A549 (cell line): ENCODE measurements around the gene ZNF692. TPM values are rescaled to one million over a fixed set of nuclear protein-coding genes. Genes with fewer than 3 reads are reported as not detected.

ENCODE experiments used
- ATAC-seq, 2 experiments: fragments of 200-7000 bp in 1 of 2; fragments of >200 bp in 1 of 2; cut with Nextera tagmentation in 1 of 2; cut with Tn5 transposase in 1 of 2; 3 replicates each; pipeline versions ENCODE4 v1.8.0 to v1.9.1; 2018 to 2020; ENCODE audit warnings: mild to moderate bottlenecking in 1 of 2, moderate library complexity in 1 of 2
- CTCF ChIA-PET: fragments of 300-600 bp; sonication (Branson Sonifier 250); formaldehyde crosslinking; extraction: SDS; loops from one replicate; lab custom pipeline; 2021; ENCODE audit warnings: antibody characterized with exemption, inconsistent platforms; lab: Yijun Ruan, JAX
- POLR2A ChIA-PET: fragments of 350-600 bp; formaldehyde crosslinking; extraction: SDS; loops from one replicate; lab custom pipeline; 2021; ENCODE audit warnings: antibody characterized with exemption, inconsistent platforms; lab: Yijun Ruan, JAX
- DNase-seq, 2 experiments: peaks; one replicate each; pipeline versions ENCODE4 v3.0.0 to v3.0.0-alpha.2; 2011 to 2016; ENCODE audit warnings: low read depth in 1 of 2, low spot score in 1 of 2
- FAIRE-seq: peaks from 2 replicates; lab custom pipeline; 2011; peaks lifted over from hg19 to GRCh38; lab: Jason Lieb, UNC
- H3K27ac ChIP-seq, 2 experiments: fragments of >200 bp; sonication (Bioruptor Twin); formaldehyde crosslinking; 3 replicates each; pipeline ENCODE4 v1.5.1; 2016 to 2017
- H3K4me1 ChIP-seq: fragments of >200 bp; sonication (Bioruptor Twin); formaldehyde crosslinking; 3 replicates; pipeline ENCODE4 v1.6.1; 2016
- H3K4me2 ChIP-seq: fragments of >200 bp; sonication (Bioruptor Twin); formaldehyde crosslinking; 3 replicates; pipeline ENCODE4 v1.6.1; 2016
- H3K4me3 ChIP-seq: fragments of >200 bp; sonication (Bioruptor Twin); formaldehyde crosslinking; 3 replicates; pipeline ENCODE4 v1.5.1; 2016
- H3K9me3 ChIP-seq: fragments of >200 bp; sonication (Bioruptor Twin); formaldehyde crosslinking; 3 replicates; pipeline ENCODE4 v1.6.1; 2016
- ATOH8 ChIP-seq: fragments of 250-450 bp; sonication (Bioruptor Pico); IDR thresholded peaks from 2 replicates; pipeline ENCODE4 v1.5.0; 2020; ENCODE audit warnings: low read depth, mild to moderate bottlenecking, moderate library complexity
- CEBPB ChIP-seq, 2 experiments: fragments of >200 bp in 1 of 2; sonication (Bioruptor Twin) in 1 of 2; formaldehyde crosslinking in 1 of 2; IDR thresholded peaks; 2 replicates each; pipeline ENCODE4 v1.6.1; 2012 to 2016
- CTCF ChIP-seq: fragments of >200 bp; sonication (Bioruptor Twin); formaldehyde crosslinking; IDR thresholded peaks from 3 replicates; pipeline ENCODE4 v1.5.1; 2016
- EHF ChIP-seq: fragments of 250-450 bp; sonication (Bioruptor Pico); IDR thresholded peaks from 2 replicates; pipeline ENCODE4 v1.5.0; 2020; ENCODE audit warnings: mild to moderate bottlenecking
- EHMT2 ChIP-seq: fragments of 200-600 bp; sonication (generic); IDR thresholded peaks from 2 replicates; pipeline ENCODE4 v1.6.1; 2016; ENCODE audit warnings: antibody characterized with exemption, low read depth, mild to moderate bottlenecking, moderate library complexity
- ESRRA ChIP-seq: fragments of 150-350 bp; IDR thresholded peaks from 2 replicates; pipeline ENCODE4 v1.6.1; 2014; ENCODE audit warnings: mild to moderate bottlenecking, low read length, borderline replicate concordance
- FOSB ChIP-seq: fragments of 250-450 bp; sonication (Bioruptor Pico); IDR thresholded peaks from 2 replicates; pipeline ENCODE4 v1.5.0; 2020; ENCODE audit warnings: mild to moderate bottlenecking, moderate library complexity
- FOXS1 ChIP-seq: fragments of 250-450 bp; sonication (Bioruptor Pico); IDR thresholded peaks from 2 replicates; pipeline ENCODE4 v1.5.0; 2020; ENCODE audit warnings: mild to moderate bottlenecking, moderate library complexity
- HEYL ChIP-seq: fragments of 250-450 bp; sonication (Bioruptor Pico); IDR thresholded peaks from 2 replicates; pipeline ENCODE4 v1.8.0; 2021; ENCODE audit warnings: mild to moderate bottlenecking, moderate library complexity
- HOXA7 ChIP-seq: fragments of 250-450 bp; sonication (Bioruptor Pico); IDR thresholded peaks from 2 replicates; pipeline ENCODE4 v1.5.0; 2020; ENCODE audit warnings: mild to moderate bottlenecking, moderate library complexity
- HOXB13 ChIP-seq: fragments of 250-450 bp; sonication (Bioruptor Pico); IDR thresholded peaks from 2 replicates; pipeline ENCODE4 v1.5.0; 2020; ENCODE audit warnings: low read depth, mild to moderate bottlenecking, moderate library complexity
- JUN ChIP-seq, 2 experiments: fragments of >200 bp; sonication (Bioruptor Twin); formaldehyde crosslinking; IDR thresholded peaks; 2 replicates in 1 of 2; 3 replicates in 1 of 2; pipeline ENCODE4 v1.6.1; 2016 to 2017
- KDM1A ChIP-seq: fragments of 200-600 bp; sonication (generic); IDR thresholded peaks from 2 replicates; pipeline ENCODE4 v1.6.1; 2016; ENCODE audit warnings: low read depth, mild to moderate bottlenecking
- KDM5A ChIP-seq: fragments of 200-600 bp; sonication (generic); IDR thresholded peaks from 2 replicates; pipeline ENCODE4 v1.6.1; 2016; ENCODE audit warnings: antibody characterized with exemption, mild to moderate bottlenecking
- MAFK ChIP-seq: fragments of 450-650 bp; IDR thresholded peaks from 2 replicates; pipeline ENCODE4 v1.6.1; 2014; ENCODE audit not compliant: partially characterized antibody
- MAZ ChIP-seq: fragments of 150-350 bp; IDR thresholded peaks from 2 replicates; pipeline ENCODE4 v1.6.1; 2014; ENCODE audit warnings: antibody characterized with exemption, low read depth, low read length, borderline replicate concordance
- MYC ChIP-seq: IDR thresholded peaks from 2 replicates; pipeline ENCODE4 v1.6.1; 2012; ENCODE audit warnings: mild to moderate bottlenecking, inconsistent platforms, low read length, improper control_type of control experiment, borderline replicate concordance
- NFE2L2 ChIP-seq: fragments of 150-350 bp; conservative IDR thresholded peaks from 2 replicates; pipeline ENCODE4 v1.6.1; 2014; ENCODE audit warnings: low read length
- PBX3 ChIP-seq: IDR thresholded peaks from 2 replicates; pipeline ENCODE4 v1.6.1; 2012
- PHF8 ChIP-seq: fragments of 200-600 bp; sonication (generic); IDR thresholded peaks from 2 replicates; pipeline ENCODE4 v1.6.1; 2016; ENCODE audit warnings: low read depth, mild to moderate bottlenecking, antibody characterized with exemption, moderate library complexity, borderline replicate concordance
- RAD21 ChIP-seq, 2 experiments: fragments of >200 bp in 1 of 2; sonication (Bioruptor Twin) in 1 of 2; formaldehyde crosslinking in 1 of 2; IDR thresholded peaks in 1 of 2; conservative IDR thresholded peaks in 1 of 2; 2 replicates in 1 of 2; 3 replicates in 1 of 2; pipeline ENCODE4 v1.6.1; 2012 to 2018; ENCODE audit warnings: inconsistent platforms in 1 of 2
- RCOR1 ChIP-seq: fragments of 150-350 bp; IDR thresholded peaks from 2 replicates; pipeline ENCODE4 v1.6.1; 2014; ENCODE audit warnings: antibody characterized with exemption, low read length, low read depth
- RFX5 ChIP-seq: fragments of 450-650 bp; IDR thresholded peaks from 2 replicates; pipeline ENCODE4 v1.7.1; 2014; ENCODE audit warnings: antibody characterized with exemption, mild to moderate bottlenecking, moderate library complexity
- TFCP2L1 ChIP-seq: fragments of 250-450 bp; sonication (Bioruptor Pico); IDR thresholded peaks from 2 replicates; pipeline ENCODE4 v1.5.0; 2021; ENCODE audit warnings: mild to moderate bottlenecking
- ZNF302 ChIP-seq: fragments of 250-450 bp; sonication (Bioruptor Pico); IDR thresholded peaks from 2 replicates; pipeline ENCODE4 v1.9.0; 2021; ENCODE audit warnings: inconsistent platforms, mild to moderate bottlenecking, moderate library complexity
- ZSCAN20 ChIP-seq: fragments of 250-450 bp; sonication (Bioruptor Pico); IDR thresholded peaks from 2 replicates; pipeline ENCODE4 v1.8.0; 2022; ENCODE audit warnings: mild to moderate bottlenecking, moderate library complexity
- WGBS: methylation state at CpG from one replicate; pipeline ENCODE4 v1.1.6; 2017; ENCODE audit errors: missing lambda C conversion rate; 5-methylcytosine and 5-hydroxymethylcytosine counted together
- polyA plus RNA-seq, 4 experiments: library from polyadenylated mRNA; depleted of rRNA in 3 of 4; stranded (reverse); fragments of >200 nt; fragmentation: RNase III in 1 of 4; extraction: RNeasy Plus Mini Kit Qiagen cat#74134 plus additional on column Dnase treatment in 1 of 4; gene quantifications; 2 replicates in 3 of 4; 3 replicates in 1 of 4; pipeline ENCODE4 v1.2.3, GENCODE V29; 2011 to 2017
- TF ChIP-seq, protein P1 (sequence below): fragments of >200 bp; sonication (Bioruptor Twin); formaldehyde crosslinking; IDR thresholded peaks from 3 replicates; pipeline ENCODE4 v1.6.1; 2016
- TF ChIP-seq, protein P2 (sequence below): fragments of >200 bp; sonication (Bioruptor Twin); formaldehyde crosslinking; IDR thresholded peaks from 2 replicates; pipeline ENCODE4 v1.6.1; 2016

Gene ZNF692
- polyA plus RNA-seq, 2 of the 4 experiments (the other 2 are of a cell fraction), result 19.8 to 46.8 TPM

- H3K4me3 ChIP-seq, result peak overlapping the region; percentile 53
- DNase-seq (no peak), FAIRE-seq (no peak), ATAC-seq (peak in 1 of 2 experiments; percentile 12; a peak in 2 of 6 replicates)
- peak overlapping the region; percentile 81 for H3K4me2 ChIP-seq
- no peaks in the 10 kb centered on the region for H3K9me3 ChIP-seq
- TF ChIP-seq ZSCAN20 (CRISPR knock-in tag), result no peak
- no peak for TF ChIP-seq RFX5
- 0 out of 2 replicates have a peak, but pooled peaks have one; percentile 35 for TF ChIP-seq EHF (CRISPR knock-in tag)
- no peak for TF ChIP-seq PBX3
- 0 out of 2 replicates have a peak, but pooled peaks have one; percentile 29 for TF ChIP-seq EHMT2
- TF ChIP-seq MYC, result no peak
- no peak for TF ChIP-seq CEBPB (IDR thresholded peaks at IDR 0.05)
- TF ChIP-seq NFE2L2, result no peak
- TF ChIP-seq HOXA7 (CRISPR knock-in tag), result no peak
- TF ChIP-seq ESRRA, result no peak
- TF ChIP-seq ATOH8 (CRISPR knock-in tag), result no peak
- TF ChIP-seq JUN (IDR thresholded peaks at IDR 0.05), result no peak
- TF ChIP-seq, protein P1, sequence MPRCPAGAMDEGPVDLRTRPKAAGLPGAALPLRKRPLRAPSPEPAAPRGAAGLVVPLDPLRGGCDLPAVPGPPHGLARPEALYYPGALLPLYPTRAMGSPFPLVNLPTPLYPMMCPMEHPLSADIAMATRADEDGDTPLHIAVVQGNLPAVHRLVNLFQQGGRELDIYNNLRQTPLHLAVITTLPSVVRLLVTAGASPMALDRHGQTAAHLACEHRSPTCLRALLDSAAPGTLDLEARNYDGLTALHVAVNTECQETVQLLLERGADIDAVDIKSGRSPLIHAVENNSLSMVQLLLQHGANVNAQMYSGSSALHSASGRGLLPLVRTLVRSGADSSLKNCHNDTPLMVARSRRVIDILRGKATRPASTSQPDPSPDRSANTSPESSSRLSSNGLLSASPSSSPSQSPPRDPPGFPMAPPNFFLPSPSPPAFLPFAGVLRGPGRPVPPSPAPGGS, result no peak
- 0 out of 2 replicates have a peak, but pooled peaks have one; percentile 26 for TF ChIP-seq HOXB13 (CRISPR knock-in tag)
- TF ChIP-seq RAD21 (conservative IDR thresholded peaks at IDR 0.05 in 1 of 2, IDR thresholded peaks at IDR 0.05 in 1 of 2), result no peak
- peak; percentile 36; the same call in 1 of the 2 replicates for TF ChIP-seq FOSB (CRISPR knock-in tag)
- no peak for TF ChIP-seq ZNF302 (CRISPR knock-in tag)
- TF ChIP-seq, protein P2, sequence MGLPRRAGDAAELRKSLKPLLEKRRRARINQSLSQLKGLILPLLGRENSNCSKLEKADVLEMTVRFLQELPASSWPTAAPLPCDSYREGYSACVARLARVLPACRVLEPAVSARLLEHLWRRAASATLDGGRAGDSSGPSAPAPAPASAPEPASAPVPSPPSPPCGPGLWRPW, result no peak
- CTCF ChIA-PET, result interaction anchor here (0.6 to 1.8 kb wide), 6 partner anchors 9 to 125 kb away, joined by 3 to 13 read pairs (median 3); no protein-coding TSS in a partner anchor
- peaks cover 4% of the 10 kb centered on the region; the same call in 1 of the 3 replicates for H3K4me1 ChIP-seq
- POLR2A ChIA-PET, result interaction anchor here (0.8 to 1.5 kb wide), 7 partner anchors 9 to 80 kb away, joined by 3 to 18 read pairs (median 4); partner anchors contain the start of genes SH3BP5L and ZNF672
- 10% methylated on average over 4 of the region's 4 CpGs for WGBS
- peak overlapping the region; percentile 81 to 92 for H3K27ac ChIP-seq
Measured at GRCh38 chr1:248905662-248906008, 46.8 kb upstream of the ZNF692 start.

DNA sequence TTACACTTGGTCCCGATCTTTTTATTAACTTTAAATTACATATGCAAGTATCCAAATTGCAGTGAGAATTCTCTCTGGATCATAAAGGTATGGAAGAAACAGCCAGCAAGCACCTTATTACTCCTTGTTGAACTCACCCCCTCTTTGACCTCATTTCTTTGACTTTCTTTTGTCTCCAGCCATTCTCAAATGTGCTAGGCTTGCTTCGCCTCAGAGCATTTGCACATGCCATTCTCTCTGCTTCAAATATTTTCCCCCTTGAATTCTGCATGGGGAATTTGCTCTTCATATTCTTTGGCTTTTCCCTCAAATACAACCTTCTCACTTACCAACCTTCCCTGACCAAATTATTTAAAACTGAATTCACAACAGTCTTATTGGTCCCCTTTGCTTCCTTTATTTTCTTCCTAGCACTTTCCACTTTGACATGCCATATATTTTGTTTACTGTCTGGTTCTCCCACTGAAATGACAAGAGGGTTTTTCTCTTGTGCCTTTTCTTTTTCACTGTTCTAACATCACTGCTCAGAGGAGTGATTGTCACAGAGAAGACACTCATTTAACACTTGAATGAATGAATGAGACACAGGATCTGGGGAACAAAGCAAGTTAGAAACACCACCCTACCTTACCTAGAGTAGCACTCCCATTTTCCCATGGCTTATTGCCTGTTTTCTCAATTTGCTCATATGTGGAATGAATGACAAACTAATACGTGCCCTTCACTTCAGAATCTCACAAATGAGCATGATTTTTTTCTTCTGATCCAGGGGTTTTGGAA lies 45.7 kb upstream of the ZNF692 start:
- ChIA-PET POLR2A (no interaction called here), CTCF (no interaction called here)
- no peak for FAIRE-seq
- 85% methylated on average over 3 of the region's 3 CpGs for WGBS
- no peak for ATAC-seq
- peaks cover 4% of the 10 kb centered on the region; the same call in 1 of the 3 replicates for H3K4me1 ChIP-seq
- peak overlapping the region; percentile 81 for H3K4me2 ChIP-seq
- no peak overlapping the region for H3K27ac ChIP-seq
- no peaks in the 10 kb centered on the region for H3K9me3 ChIP-seq
- TF ChIP-seq RCOR1, result no peak
- no peak for TF ChIP-seq HEYL (CRISPR knock-in tag)
- no peak for TF ChIP-seq MAFK
- no peak for TF ChIP-seq ZSCAN20 (CRISPR knock-in tag)
- TF ChIP-seq PHF8, result no peak
- no peak for TF ChIP-seq HOXB13 (CRISPR knock-in tag)
- no peak for TF ChIP-seq EHF (CRISPR knock-in tag)
- TF ChIP-seq CTCF, result no peak
- TF ChIP-seq KDM1A, result no peak
- no peak for TF ChIP-seq TFCP2L1 (CRISPR knock-in tag)
- no peak for TF ChIP-seq NFE2L2
- TF ChIP-seq FOXS1 (CRISPR knock-in tag), result no peak
- no peak for TF ChIP-seq KDM5A
- TF ChIP-seq MAZ, result no peak
- no peak for TF ChIP-seq EHMT2
- TF ChIP-seq RAD21 (conservative IDR thresholded peaks at IDR 0.05 in 1 of 2, IDR thresholded peaks at IDR 0.05 in 1 of 2), result no peak
- no peak for TF ChIP-seq ESRRA
- TF ChIP-seq PBX3, result no peak
- no peak for DNase-seq
- no peak overlapping the region for H3K4me3 ChIP-seq
